ENCODE results near the gene CSAD.

DNA sequence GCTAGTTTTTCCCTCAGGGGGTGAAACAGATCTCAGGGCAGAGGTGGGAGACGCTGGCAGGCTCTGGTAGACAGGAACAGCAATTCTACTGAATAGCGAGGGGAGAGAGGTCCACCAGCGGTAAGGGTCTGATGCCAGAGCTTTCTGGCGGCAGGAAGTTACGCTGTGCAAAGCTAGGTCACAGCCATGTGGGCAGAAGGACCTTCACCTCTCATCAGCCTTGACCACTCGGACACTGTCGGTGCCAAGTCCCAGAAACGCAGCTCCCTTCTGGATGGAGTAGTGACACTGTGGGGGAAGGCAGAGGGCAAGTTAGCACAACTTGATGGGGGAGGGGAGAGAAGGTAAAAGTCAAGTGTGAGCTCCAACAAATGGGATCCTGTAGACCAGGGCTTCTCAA lies 10.5 kb downstream of the CSAD start:
- no peak for TF ChIP-seq EZH2phosphoT487 (IDR thresholded peaks at IDR 0.05; ENCODE audit: borderline replicate concordance, low read depth, low read length)
- no peak for TF ChIP-seq CTCF (conservative IDR thresholded peaks at IDR 0.05; ENCODE audit: low read length)

Measured in OCI-LY7 (cell line).